ENCODE measurements around the gene TRABD2A. TPM values are rescaled to one million over a fixed set of nuclear protein-coding genes. Genes with fewer than 3 reads are reported as not detected.

TRABD2A gene
- total RNA-seq, 1 experiment from 2014 or later = 4.6 TPM

- ChIA-PET CTCF (no interaction called here), RAD21 (ENCODE audit: low non-redundant PET in 1 of 2, low total read pairs in 2 of 2, uncharacterized antibody in 2 of 2, unreplicated experiment in 2 of 2) (no interaction called here), POLR2A (no interaction called here)
- no peaks in the 10 kb centered on the region for H3K36me3 ChIP-seq (ENCODE audit: control insufficient read depth in 1 of 2, insufficient read depth in 2 of 2, low read length in 2 of 2)
- no TSS peak for BruUV-seq (replicated peaks)
- H2AFZ ChIP-seq (ENCODE audit: low read depth, low read length, poor library complexity, severe bottlenecking) = no peak overlapping the region
- no peak overlapping the region for H3K27ac ChIP-seq (ENCODE audit: low read depth, low read length)
- H3K9ac ChIP-seq (ENCODE audit: low read length) = no peak overlapping the region
- peaks cover 0 to 3% of the 10 kb centered on the region in 2 experiments; a peak in 1 of 4 replicates for H3K4me1 ChIP-seq (ENCODE audit: control insufficient read depth in 1 of 2, insufficient read depth in 2 of 2, low read length in 2 of 2)
- no peaks in the 10 kb centered on the region for H3K9me3 ChIP-seq (ENCODE audit: control insufficient read depth in 1 of 2, insufficient read depth in 1 of 2, low read depth in 1 of 2, low read length in 2 of 2)
- H3K79me2 ChIP-seq (ENCODE audit: insufficient read depth, low read length) = no peaks in the 10 kb centered on the region
- H4K20me1 ChIP-seq (ENCODE audit: insufficient read depth) = no peaks in the 10 kb centered on the region
- no peak overlapping the region for H3K4me2 ChIP-seq (ENCODE audit: low read length)
- no peak overlapping the region for H3K4me3 ChIP-seq (replicated peaks in 1 of 2; ENCODE audit: low read depth in 1 of 2, low read length in 2 of 2)
- ATAC-seq = 0 out of 2 replicates have a peak, but pooled peaks have one; percentile 11
- no peaks in the 10 kb centered on the region for H3K27me3 ChIP-seq (ENCODE audit: insufficient read depth, low read length)
- H3K9me2 ChIP-seq (ENCODE audit: insufficient read depth) = no peaks in the 10 kb centered on the region
- TF ChIP-seq ATF3 (IDR thresholded peaks at IDR 0.05) = no peak
- intact Hi-C loops (cut with micrococcal nuclease) = no loop called here
- DNase-seq (ENCODE audit: low read depth, low spot score) = no peak
Measured at GRCh38 chr2:84829693-84830092, 51.2 kb downstream of the TRABD2A start.

GRCh38 chr2:84827978-84828575 lies 52.8 kb downstream of the TRABD2A start:
- H3K27ac ChIP-seq (ENCODE audit: low read depth, low read length) = no peak overlapping the region
- no peak overlapping the region for H3K9ac ChIP-seq (ENCODE audit: low read length)
- H3K9me2 ChIP-seq (ENCODE audit: insufficient read depth) = no peaks in the 10 kb centered on the region
- peaks cover 0 to 3% of the 10 kb centered on the region in 2 experiments; a peak in 1 of 4 replicates for H3K4me1 ChIP-seq (ENCODE audit: control insufficient read depth in 1 of 2, insufficient read depth in 2 of 2, low read length in 2 of 2)
- no peak overlapping the region for H3K4me3 ChIP-seq (replicated peaks in 1 of 2; ENCODE audit: low read depth in 1 of 2, low read length in 2 of 2)
- H3K79me2 ChIP-seq (ENCODE audit: insufficient read depth, low read length) = no peaks in the 10 kb centered on the region
- RAD21 ChIA-PET (ENCODE audit: low non-redundant PET in 1 of 2, low total read pairs in 2 of 2, uncharacterized antibody in 2 of 2, unreplicated experiment in 2 of 2) = no interaction called here
- no peaks in the 10 kb centered on the region for H3K27me3 ChIP-seq (ENCODE audit: insufficient read depth, low read length)
- H3K36me3 ChIP-seq (ENCODE audit: control insufficient read depth in 1 of 2, insufficient read depth in 2 of 2, low read length in 2 of 2) = no peaks in the 10 kb centered on the region
- H4K20me1 ChIP-seq (ENCODE audit: insufficient read depth) = no peaks in the 10 kb centered on the region
- TF ChIP-seq FOSL1 (IDR thresholded peaks at IDR 0.05; ENCODE audit: low read depth) (no peak), EZH2 (IDR thresholded peaks at IDR 0.05) (no peak), ZNF274 (IDR thresholded peaks at IDR 0.05; ENCODE audit: low read depth, low read length) (no peak), JUND (IDR thresholded peaks at IDR 0.05) (no peak), POLR2A (IDR thresholded peaks at IDR 0.05; ENCODE audit: borderline replicate concordance, extremely low read depth, insufficient read depth, insufficient read length) (no peak), ZBTB33 (IDR thresholded peaks at IDR 0.05; ENCODE audit: extremely low read depth, insufficient replicate concordance, low read length) (no peak), CBX3 (IDR thresholded peaks at IDR 0.05; ENCODE audit: low read depth) (no peak), EGR1 (IDR thresholded peaks at IDR 0.05; ENCODE audit: low read depth) (no peak), ATF3 (IDR thresholded peaks at IDR 0.05) (no peak), REST (IDR thresholded peaks at IDR 0.05; ENCODE audit: low read depth) (no peak), SRF (IDR thresholded peaks at IDR 0.05; ENCODE audit: low read depth) (no peak)
- no peak for ATAC-seq
- intact Hi-C loops (cut with micrococcal nuclease) = no loop called here
- CTCF ChIA-PET = no interaction called here
- no peak overlapping the region for H2AFZ ChIP-seq (ENCODE audit: low read depth, low read length, poor library complexity, severe bottlenecking)
- H3K4me2 ChIP-seq (ENCODE audit: low read length) = no peak overlapping the region
- no peak for DNase-seq (ENCODE audit: low read depth, low spot score)
- no TSS peak for BruUV-seq (replicated peaks)
- POLR2A ChIA-PET = no interaction called here
- H3K9me3 ChIP-seq (ENCODE audit: control insufficient read depth in 1 of 2, insufficient read depth in 1 of 2, low read depth in 1 of 2, low read length in 2 of 2) = no peaks in the 10 kb centered on the region
